T-helper 17 cell (primary cell): ENCODE measurements around the gene CHD6. TPM values are rescaled to one million over a fixed set of nuclear protein-coding genes. Genes with fewer than 3 reads are reported as not detected.
A peak's percentile ranks its signal among the peaks of the same experiment; 100 is the strongest.

Experiments used
- ATAC-seq: fragments of 150-1000 bp; cut with Tn5 transposase; 2 replicates; pipeline ENCODE4 v1.10.0; 2021; ENCODE audit warnings: mild to moderate bottlenecking, moderate library complexity
- DNase-seq, 3 donors: peaks; one replicate each; pipeline versions ENCODE4 v3.0.0 to v3.0.0-alpha.2; 2020 to 2021
- H3K9me3 ChIP-seq: one replicate; pipeline ENCODE4 v1.7.0; 2013; ENCODE audit warnings: low read length, mild to moderate bottlenecking; ENCODE audit not compliant: control insufficient read depth, poor library complexity, severe bottlenecking
- H3K27ac Mint-ChIP-seq: one replicate; pipeline ENCODE4 v1.8.0; 2022; ENCODE audit warnings: mild to moderate bottlenecking, moderate library complexity, mixed read lengths
- H3K27me3 Mint-ChIP-seq: one replicate; pipeline ENCODE4 v1.8.0; 2022; ENCODE audit warnings: mixed read lengths
- H3K36me3 Mint-ChIP-seq: one replicate; pipeline ENCODE4 v1.8.0; 2022; ENCODE audit warnings: low read depth, mixed read lengths
- H3K4me1 Mint-ChIP-seq: one replicate; pipeline ENCODE4 v1.8.0; 2022; ENCODE audit warnings: mild to moderate bottlenecking, mixed read lengths
- H3K4me3 Mint-ChIP-seq: one replicate; pipeline ENCODE4 v1.8.0; 2022; ENCODE audit warnings: mild to moderate bottlenecking, moderate library complexity, mixed read lengths
- total RNA-seq, 4 donors: library from RNA in 2 of 4; stranded (reverse) in 2 of 4; gene quantifications; one replicate each; pipeline ENCODE4 v1.2.3 and lab custom pipeline; 2022 to 2026

The CHD6 gene
- total RNA-seq, 2 donors from 2014 or later: 83.3 to 87.0 TPM

- ATAC-seq: no peak
Measured at GRCh38 chr20:41513829-41514228, 104.3 kb downstream of the CHD6 start.

GRCh38 chr20:41512624-41513023, 105.6 kb downstream of the CHD6 start:
- peaks cover 36% of the 10 kb centered on the region for H3K4me1 Mint-ChIP-seq
- H3K27ac Mint-ChIP-seq: no peak overlapping the region
- H3K9me3 ChIP-seq: no peaks in the 10 kb centered on the region
- no peak overlapping the region for H3K4me3 Mint-ChIP-seq
- H3K27me3 Mint-ChIP-seq: no peaks in the 10 kb centered on the region
- peaks cover 32% of the 10 kb centered on the region for H3K36me3 Mint-ChIP-seq
- DNase-seq: no peak
- ATAC-seq: no peak

More at GRCh38 chr20:41513829-41514228, 104.3 kb downstream of the CHD6 start:
- no peaks in the 10 kb centered on the region for H3K9me3 ChIP-seq
- Mint-ChIP-seq H3K4me1 (peaks cover 33% of the 10 kb centered on the region), H3K36me3 (peaks cover 28% of the 10 kb centered on the region), H3K4me3 (no peak overlapping the region), H3K27ac (peak overlapping the region; percentile 30), H3K27me3 (no peaks in the 10 kb centered on the region)
- DNase-seq: no peak

GRCh38 chr20:41510847-41511450, 107.2 kb downstream of the CHD6 start:
- ATAC-seq (no peak), DNase-seq (no peak)
- Mint-ChIP-seq H3K27ac (no peak overlapping the region), H3K36me3 (peaks cover 33% of the 10 kb centered on the region), H3K4me1 (peaks cover 26% of the 10 kb centered on the region), H3K4me3 (no peak overlapping the region), H3K27me3 (no peaks in the 10 kb centered on the region)
- no peaks in the 10 kb centered on the region for H3K9me3 ChIP-seq

DNA sequence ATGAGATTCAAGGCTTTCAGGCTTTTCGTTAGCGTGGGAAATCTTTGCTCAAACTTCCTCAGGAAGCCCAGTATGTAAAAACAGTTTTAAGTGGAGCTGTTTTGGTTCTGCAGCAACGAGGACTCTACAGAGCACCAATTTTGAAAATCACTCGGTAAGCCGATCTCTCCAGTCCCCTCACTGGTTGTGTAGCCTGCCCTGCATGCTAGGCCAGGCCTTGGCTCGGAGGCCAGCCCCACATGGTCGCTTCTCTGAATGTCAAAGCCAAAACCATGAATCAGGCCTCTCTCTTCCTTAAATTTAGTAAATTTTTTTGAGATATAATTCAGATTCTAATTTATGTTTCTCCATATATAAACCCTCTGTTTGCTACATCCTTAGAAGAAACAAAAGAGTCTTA, 108.0 kb downstream of the CHD6 start:
- no peaks in the 10 kb centered on the region for H3K9me3 ChIP-seq
- H3K27me3 Mint-ChIP-seq: no peaks in the 10 kb centered on the region
- H3K36me3 Mint-ChIP-seq: peaks cover 34% of the 10 kb centered on the region
- DNase-seq (no peak), ATAC-seq (no peak)
- H3K4me3 Mint-ChIP-seq: no peak overlapping the region
- no peak overlapping the region for H3K27ac Mint-ChIP-seq
- peaks cover 22% of the 10 kb centered on the region for H3K4me1 Mint-ChIP-seq

- ATAC-seq (no peak), DNase-seq (no peak)
- H3K9me3 ChIP-seq: no peaks in the 10 kb centered on the region
- H3K27me3 Mint-ChIP-seq: no peaks in the 10 kb centered on the region
- H3K27ac Mint-ChIP-seq: peak overlapping the region; percentile 27
- H3K4me1 Mint-ChIP-seq: peaks cover 22% of the 10 kb centered on the region
- no peak overlapping the region for H3K4me3 Mint-ChIP-seq
- H3K36me3 Mint-ChIP-seq: peaks cover 34% of the 10 kb centered on the region
Measured at GRCh38 chr20:41509316-41510200, 108.6 kb downstream of the CHD6 start.

GRCh38 chr20:41508335-41508734, 109.8 kb downstream of the CHD6 start:
- no peak for ATAC-seq
- DNase-seq: no peak
- H3K36me3 Mint-ChIP-seq: peaks cover 28% of the 10 kb centered on the region
- H3K4me3 Mint-ChIP-seq: no peak overlapping the region
- no peaks in the 10 kb centered on the region for H3K27me3 Mint-ChIP-seq
- H3K4me1 Mint-ChIP-seq: peaks cover 18% of the 10 kb centered on the region
- H3K9me3 ChIP-seq: no peaks in the 10 kb centered on the region
- H3K27ac Mint-ChIP-seq: no peak overlapping the region

- H3K27me3 Mint-ChIP-seq: no peaks in the 10 kb centered on the region
- peaks cover 27% of the 10 kb centered on the region for H3K36me3 Mint-ChIP-seq
- DNase-seq (no peak), ATAC-seq (no peak)
- H3K4me1 Mint-ChIP-seq: peaks cover 18% of the 10 kb centered on the region
- H3K9me3 ChIP-seq: no peaks in the 10 kb centered on the region
- no peak overlapping the region for H3K4me3 Mint-ChIP-seq
- H3K27ac Mint-ChIP-seq: no peak overlapping the region
Measured at GRCh38 chr20:41507851-41508250, 110.3 kb downstream of the CHD6 start.

DNA sequence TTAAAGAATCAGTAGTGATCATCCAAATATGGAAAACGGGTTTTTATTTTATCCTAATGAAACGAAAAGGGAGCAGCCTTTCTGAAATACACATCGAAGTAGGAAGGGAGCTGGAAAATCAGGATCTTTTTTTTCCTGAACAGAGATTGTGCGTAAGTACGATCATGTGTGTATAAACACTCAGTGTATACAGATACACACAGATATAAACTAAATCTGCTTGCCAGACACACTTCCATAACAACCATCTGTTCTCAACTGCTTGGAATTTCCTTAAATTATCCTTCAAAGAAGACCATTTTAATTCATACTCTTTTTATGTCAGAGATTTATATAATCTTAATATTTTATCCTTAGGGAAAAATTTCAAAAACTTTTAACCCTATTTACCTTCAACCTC, 110.7 kb downstream of the CHD6 start:
- H3K9me3 ChIP-seq: no peaks in the 10 kb centered on the region
- Mint-ChIP-seq H3K36me3 (peaks cover 26% of the 10 kb centered on the region), H3K4me1 (peaks cover 18% of the 10 kb centered on the region), H3K27ac (no peak overlapping the region), H3K4me3 (no peak overlapping the region), H3K27me3 (no peaks in the 10 kb centered on the region)
- ATAC-seq (no peak), DNase-seq (no peak)

GRCh38 chr20:41506192-41506915, 111.8 kb downstream of the CHD6 start:
- no peak overlapping the region for H3K4me3 Mint-ChIP-seq
- no peaks in the 10 kb centered on the region for H3K27me3 Mint-ChIP-seq
- DNase-seq (no peak), ATAC-seq (no peak)
- H3K36me3 Mint-ChIP-seq: peaks cover 17% of the 10 kb centered on the region
- H3K9me3 ChIP-seq: no peaks in the 10 kb centered on the region
- H3K4me1 Mint-ChIP-seq: peaks cover 14% of the 10 kb centered on the region
- H3K27ac Mint-ChIP-seq: no peak overlapping the region

DNA sequence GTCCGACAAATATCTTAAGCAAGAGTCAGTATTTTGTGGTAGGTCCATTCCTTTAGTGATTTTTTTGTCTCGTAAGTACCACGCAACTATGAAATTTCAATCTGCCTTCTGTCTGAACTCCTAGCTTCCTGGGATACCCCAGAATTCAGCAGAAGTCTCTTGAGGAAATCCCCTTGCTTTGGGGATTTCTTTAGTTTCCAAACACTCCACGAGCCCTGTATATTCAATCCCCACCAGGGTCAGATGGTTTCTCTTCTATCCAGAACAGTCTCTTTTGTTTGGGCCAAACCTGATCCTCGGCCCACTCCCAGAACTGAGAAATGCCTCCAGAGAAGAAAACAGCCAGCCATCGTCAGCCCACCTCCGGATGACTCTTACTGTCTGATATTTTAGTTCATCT, 113.0 kb downstream of the CHD6 start:
- H3K4me3 Mint-ChIP-seq: no peak overlapping the region
- H3K27ac Mint-ChIP-seq: no peak overlapping the region
- DNase-seq (no peak), ATAC-seq (no peak)
- H3K9me3 ChIP-seq: no peaks in the 10 kb centered on the region
- H3K27me3 Mint-ChIP-seq: no peaks in the 10 kb centered on the region
- H3K4me1 Mint-ChIP-seq: peaks cover 9% of the 10 kb centered on the region
- peaks cover 16% of the 10 kb centered on the region for H3K36me3 Mint-ChIP-seq

- Mint-ChIP-seq H3K27ac (no peak overlapping the region), H3K36me3 (peaks cover 18% of the 10 kb centered on the region), H3K4me1 (peaks cover 3% of the 10 kb centered on the region), H3K4me3 (no peak overlapping the region), H3K27me3 (no peaks in the 10 kb centered on the region)
- H3K9me3 ChIP-seq: no peaks in the 10 kb centered on the region
- DNase-seq (no peak), ATAC-seq (no peak)
Measured at GRCh38 chr20:41501376-41501775, 116.8 kb downstream of the CHD6 start.

GRCh38 chr20:41499961-41500725, 118.0 kb downstream of the CHD6 start:
- H3K4me3 Mint-ChIP-seq: no peak overlapping the region
- H3K27ac Mint-ChIP-seq: no peak overlapping the region
- no peaks in the 10 kb centered on the region for H3K9me3 ChIP-seq
- no peak for ATAC-seq
- peaks cover 3% of the 10 kb centered on the region for H3K4me1 Mint-ChIP-seq
- no peak for DNase-seq
- H3K27me3 Mint-ChIP-seq: no peaks in the 10 kb centered on the region
- H3K36me3 Mint-ChIP-seq: peaks cover 12% of the 10 kb centered on the region

GRCh38 chr20:41499064-41499463, 119.1 kb downstream of the CHD6 start:
- Mint-ChIP-seq H3K27me3 (no peaks in the 10 kb centered on the region), H3K4me1 (peaks cover 3% of the 10 kb centered on the region), H3K36me3 (peaks cover 12% of the 10 kb centered on the region), H3K27ac (no peak overlapping the region), H3K4me3 (no peak overlapping the region)
- no peak for DNase-seq
- H3K9me3 ChIP-seq: no peaks in the 10 kb centered on the region
- no peak for ATAC-seq
